Measurements from ENCODE around the gene RAB40C.

DNA sequence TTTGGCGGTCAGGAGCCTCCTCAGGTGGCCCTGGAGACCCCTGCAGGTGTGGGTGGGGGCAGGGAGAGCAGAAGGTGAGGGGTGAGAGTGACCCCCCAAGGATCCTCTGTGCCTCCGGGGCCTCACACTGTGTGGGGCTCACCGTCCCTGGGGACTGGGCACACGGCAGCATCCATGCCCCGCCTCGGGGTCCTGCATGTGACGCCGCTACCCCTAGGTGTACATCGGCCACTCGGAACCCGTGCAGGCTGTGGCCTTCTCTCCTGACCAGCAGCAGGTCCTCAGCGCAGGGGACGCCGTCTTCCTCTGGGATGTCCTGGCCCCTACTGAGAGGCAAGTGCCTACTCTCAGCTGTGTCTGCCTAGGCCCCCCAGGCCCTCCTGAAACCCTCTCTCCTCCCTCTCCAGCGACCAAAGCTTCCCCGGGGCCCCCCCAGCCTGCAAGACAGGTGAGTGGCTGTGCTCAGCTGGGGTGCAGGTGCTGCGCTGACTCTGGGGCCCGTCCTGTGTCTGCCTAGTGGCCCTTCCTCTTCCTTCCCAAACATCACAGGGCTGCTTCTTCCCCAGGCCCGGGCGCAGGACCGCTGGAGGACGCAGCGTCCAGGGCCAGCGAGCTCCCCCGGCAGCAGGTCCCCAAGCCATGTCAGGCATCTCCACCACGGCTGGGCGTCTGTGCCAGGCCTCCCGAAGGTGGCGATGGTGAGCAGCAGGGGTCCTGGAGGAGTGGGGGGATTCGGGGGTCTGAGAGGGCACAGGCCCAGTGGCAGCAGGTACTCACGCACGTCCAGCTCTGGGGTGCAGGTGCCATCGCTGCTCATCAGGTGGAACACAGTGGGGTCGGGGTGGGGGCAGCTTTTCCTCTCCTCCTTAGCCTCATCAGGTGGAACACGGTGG lies 69.1 kb downstream of the RAB40C start:
- TF ChIP-seq JUND (IDR thresholded peaks at IDR 0.05), result no peak
- TF ChIP-seq, protein P1, sequence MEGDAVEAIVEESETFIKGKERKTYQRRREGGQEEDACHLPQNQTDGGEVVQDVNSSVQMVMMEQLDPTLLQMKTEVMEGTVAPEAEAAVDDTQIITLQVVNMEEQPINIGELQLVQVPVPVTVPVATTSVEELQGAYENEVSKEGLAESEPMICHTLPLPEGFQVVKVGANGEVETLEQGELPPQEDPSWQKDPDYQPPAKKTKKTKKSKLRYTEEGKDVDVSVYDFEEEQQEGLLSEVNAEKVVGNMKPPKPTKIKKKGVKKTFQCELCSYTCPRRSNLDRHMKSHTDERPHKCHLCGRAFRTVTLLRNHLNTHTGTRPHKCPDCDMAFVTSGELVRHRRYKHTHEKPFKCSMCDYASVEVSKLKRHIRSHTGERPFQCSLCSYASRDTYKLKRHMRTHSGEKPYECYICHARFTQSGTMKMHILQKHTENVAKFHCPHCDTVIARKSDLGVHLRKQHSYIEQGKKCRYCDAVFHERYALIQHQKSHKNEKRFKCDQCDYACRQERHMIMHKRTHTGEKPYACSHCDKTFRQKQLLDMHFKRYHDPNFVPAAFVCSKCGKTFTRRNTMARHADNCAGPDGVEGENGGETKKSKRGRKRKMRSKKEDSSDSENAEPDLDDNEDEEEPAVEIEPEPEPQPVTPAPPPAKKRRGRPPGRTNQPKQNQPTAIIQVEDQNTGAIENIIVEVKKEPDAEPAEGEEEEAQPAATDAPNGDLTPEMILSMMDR (IDR thresholded peaks at IDR 0.05; ENCODE audit: low read depth, low read length, missing input control), result no peak
- no peak for TF ChIP-seq TAF1 (conservative IDR thresholded peaks at IDR 0.05)
- no peak for TF ChIP-seq RXRA (IDR thresholded peaks at IDR 0.05)
- no peak for TF ChIP-seq FOXA1 (IDR thresholded peaks at IDR 0.05)
- no peak for TF ChIP-seq SP1 (IDR thresholded peaks at IDR 0.05)
- TF ChIP-seq, protein P2, sequence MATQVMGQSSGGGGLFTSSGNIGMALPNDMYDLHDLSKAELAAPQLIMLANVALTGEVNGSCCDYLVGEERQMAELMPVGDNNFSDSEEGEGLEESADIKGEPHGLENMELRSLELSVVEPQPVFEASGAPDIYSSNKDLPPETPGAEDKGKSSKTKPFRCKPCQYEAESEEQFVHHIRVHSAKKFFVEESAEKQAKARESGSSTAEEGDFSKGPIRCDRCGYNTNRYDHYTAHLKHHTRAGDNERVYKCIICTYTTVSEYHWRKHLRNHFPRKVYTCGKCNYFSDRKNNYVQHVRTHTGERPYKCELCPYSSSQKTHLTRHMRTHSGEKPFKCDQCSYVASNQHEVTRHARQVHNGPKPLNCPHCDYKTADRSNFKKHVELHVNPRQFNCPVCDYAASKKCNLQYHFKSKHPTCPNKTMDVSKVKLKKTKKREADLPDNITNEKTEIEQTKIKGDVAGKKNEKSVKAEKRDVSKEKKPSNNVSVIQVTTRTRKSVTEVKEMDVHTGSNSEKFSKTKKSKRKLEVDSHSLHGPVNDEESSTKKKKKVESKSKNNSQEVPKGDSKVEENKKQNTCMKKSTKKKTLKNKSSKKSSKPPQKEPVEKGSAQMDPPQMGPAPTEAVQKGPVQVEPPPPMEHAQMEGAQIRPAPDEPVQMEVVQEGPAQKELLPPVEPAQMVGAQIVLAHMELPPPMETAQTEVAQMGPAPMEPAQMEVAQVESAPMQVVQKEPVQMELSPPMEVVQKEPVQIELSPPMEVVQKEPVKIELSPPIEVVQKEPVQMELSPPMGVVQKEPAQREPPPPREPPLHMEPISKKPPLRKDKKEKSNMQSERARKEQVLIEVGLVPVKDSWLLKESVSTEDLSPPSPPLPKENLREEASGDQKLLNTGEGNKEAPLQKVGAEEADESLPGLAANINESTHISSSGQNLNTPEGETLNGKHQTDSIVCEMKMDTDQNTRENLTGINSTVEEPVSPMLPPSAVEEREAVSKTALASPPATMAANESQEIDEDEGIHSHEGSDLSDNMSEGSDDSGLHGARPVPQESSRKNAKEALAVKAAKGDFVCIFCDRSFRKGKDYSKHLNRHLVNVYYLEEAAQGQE (IDR thresholded peaks at IDR 0.05), result no peak
- TF ChIP-seq, protein P3, sequence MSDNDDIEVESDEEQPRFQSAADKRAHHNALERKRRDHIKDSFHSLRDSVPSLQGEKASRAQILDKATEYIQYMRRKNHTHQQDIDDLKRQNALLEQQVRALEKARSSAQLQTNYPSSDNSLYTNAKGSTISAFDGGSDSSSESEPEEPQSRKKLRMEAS (IDR thresholded peaks at IDR 0.05), result no peak
- no peak for TF ChIP-seq YY1 (IDR thresholded peaks at IDR 0.05)
- no peak for TF ChIP-seq RAD21 (IDR thresholded peaks at IDR 0.05)
- TF ChIP-seq GABPA (IDR thresholded peaks at IDR 0.05 in 1 of 2, conservative IDR thresholded peaks at IDR 0.05 in 1 of 2), result no peak

All from liver (tissue), 3 donors.